Liver (tissue), 3 donors: Measurements from ENCODE around the gene LSAMP.

ENCODE experiments used
- GABPA ChIP-seq, 2 donors: IDR thresholded peaks in 1 of 2; conservative IDR thresholded peaks in 1 of 2; 2 replicates each; pipeline ENCODE4 v1.6.1; 2016; ENCODE audit warnings: antibody characterized with exemption in 2 of 2, mild to moderate bottlenecking in 1 of 2, moderate library complexity in 1 of 2
- JUND ChIP-seq, 2 donors: IDR thresholded peaks; 2 replicates each; pipeline ENCODE4 v1.6.1; 2016; ENCODE audit warnings: antibody characterized with exemption in 2 of 2
- REST ChIP-seq: IDR thresholded peaks from 2 replicates; pipeline ENCODE4 v1.6.1; 2016; ENCODE audit warnings: antibody characterized with exemption, mild to moderate bottlenecking
- RXRA ChIP-seq, 2 donors: IDR thresholded peaks; 2 replicates each; pipeline ENCODE4 v1.6.1; 2017 to 2018; ENCODE audit warnings: antibody characterized with exemption in 2 of 2, mild to moderate bottlenecking in 1 of 2
- SP1 ChIP-seq: IDR thresholded peaks from 2 replicates; pipeline ENCODE4 v1.6.1; 2018; ENCODE audit warnings: antibody characterized with exemption, mild to moderate bottlenecking
- ZBTB33 ChIP-seq: IDR thresholded peaks from 2 replicates; pipeline ENCODE4 v1.6.1; 2016; ENCODE audit warnings: antibody characterized with exemption
- TF ChIP-seq, protein P1 (sequence below): fragments of 150-350 bp; IDR thresholded peaks from 2 replicates; pipeline ENCODE4 v1.5.1; 2017; ENCODE audit warnings: improper control_type of control experiment, low read depth, low read length; ENCODE audit not compliant: missing input control
- TF ChIP-seq, protein P2 (sequence below): IDR thresholded peaks from 2 replicates; pipeline ENCODE4 v1.6.1; 2016; ENCODE audit warnings: antibody characterized with exemption
- donor health status: healthy.
- donor health status: healthy.

DNA sequence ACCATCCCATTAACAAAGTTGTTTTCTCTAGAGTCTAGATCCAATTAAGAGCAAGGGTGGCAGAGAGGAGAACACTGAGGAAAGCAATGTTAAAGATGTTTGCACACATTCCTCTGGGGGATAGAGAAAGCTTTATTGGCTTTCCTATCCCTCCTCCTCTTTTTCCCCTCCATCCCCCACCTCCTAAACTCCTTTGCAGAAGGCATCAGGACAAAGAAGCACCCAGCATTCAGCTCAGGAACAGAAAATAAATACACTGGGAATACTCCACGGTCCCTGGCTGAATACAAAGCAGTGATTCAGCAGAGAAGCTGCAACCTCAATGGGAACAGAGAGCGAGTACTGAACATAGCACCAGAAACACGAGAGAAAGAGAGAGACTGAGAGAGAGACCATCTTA lies 21.9 kb downstream of the LSAMP start:
- TF ChIP-seq, protein P1, sequence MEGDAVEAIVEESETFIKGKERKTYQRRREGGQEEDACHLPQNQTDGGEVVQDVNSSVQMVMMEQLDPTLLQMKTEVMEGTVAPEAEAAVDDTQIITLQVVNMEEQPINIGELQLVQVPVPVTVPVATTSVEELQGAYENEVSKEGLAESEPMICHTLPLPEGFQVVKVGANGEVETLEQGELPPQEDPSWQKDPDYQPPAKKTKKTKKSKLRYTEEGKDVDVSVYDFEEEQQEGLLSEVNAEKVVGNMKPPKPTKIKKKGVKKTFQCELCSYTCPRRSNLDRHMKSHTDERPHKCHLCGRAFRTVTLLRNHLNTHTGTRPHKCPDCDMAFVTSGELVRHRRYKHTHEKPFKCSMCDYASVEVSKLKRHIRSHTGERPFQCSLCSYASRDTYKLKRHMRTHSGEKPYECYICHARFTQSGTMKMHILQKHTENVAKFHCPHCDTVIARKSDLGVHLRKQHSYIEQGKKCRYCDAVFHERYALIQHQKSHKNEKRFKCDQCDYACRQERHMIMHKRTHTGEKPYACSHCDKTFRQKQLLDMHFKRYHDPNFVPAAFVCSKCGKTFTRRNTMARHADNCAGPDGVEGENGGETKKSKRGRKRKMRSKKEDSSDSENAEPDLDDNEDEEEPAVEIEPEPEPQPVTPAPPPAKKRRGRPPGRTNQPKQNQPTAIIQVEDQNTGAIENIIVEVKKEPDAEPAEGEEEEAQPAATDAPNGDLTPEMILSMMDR, result no peak
- TF ChIP-seq ZBTB33 (no peak), JUND (IDR thresholded peaks at IDR 0.05) (no peak), REST (no peak), RXRA (IDR thresholded peaks at IDR 0.05) (no peak), SP1 (no peak), GABPA (IDR thresholded peaks at IDR 0.05 in 1 of 2, conservative IDR thresholded peaks at IDR 0.05 in 1 of 2) (no peak)
- TF ChIP-seq, protein P2, sequence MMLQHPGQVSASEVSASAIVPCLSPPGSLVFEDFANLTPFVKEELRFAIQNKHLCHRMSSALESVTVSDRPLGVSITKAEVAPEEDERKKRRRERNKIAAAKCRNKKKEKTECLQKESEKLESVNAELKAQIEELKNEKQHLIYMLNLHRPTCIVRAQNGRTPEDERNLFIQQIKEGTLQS, result no peak
